ENCODE data around the gene TAS2R60. TPM values are rescaled to one million over a fixed set of nuclear protein-coding genes. Genes with fewer than 3 reads are reported as not detected.
A peak's percentile ranks its signal among the peaks of the same experiment; 100 is the strongest.

The TAS2R60 gene
- total and polyA plus RNA-seq, 2 of the 4 experiments (the other 2 are of a cell fraction), result not detected

DNA sequence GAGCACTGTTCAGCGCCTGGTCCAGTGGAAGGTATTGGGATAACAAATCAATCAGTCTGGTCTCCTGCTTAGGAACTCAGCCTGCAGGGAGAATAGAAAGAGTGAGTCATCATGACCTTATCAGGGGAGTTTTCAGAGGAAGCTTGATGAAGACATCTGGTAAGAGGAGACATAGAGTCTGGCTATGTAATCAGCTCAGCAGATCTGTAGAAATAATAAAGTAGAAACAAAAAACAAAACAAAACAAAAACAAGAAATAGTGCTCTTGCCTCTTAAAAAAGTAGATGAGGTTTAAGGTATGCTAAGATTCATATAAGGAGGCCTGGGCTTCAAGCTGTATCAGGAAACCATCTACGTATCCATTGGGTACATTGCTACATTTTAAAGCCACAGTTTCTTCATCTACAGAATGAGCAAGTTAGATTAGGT lies 48.8 kb downstream of the TAS2R60 start:
- TF ChIP-seq FOS (IDR thresholded peaks at IDR 0.05; ENCODE audit: low read depth, low read length) (peak; percentile 81), SMC3 (IDR thresholded peaks at IDR 0.05; ENCODE audit: low read depth, low read length) (no peak), MAZ (IDR thresholded peaks at IDR 0.05; ENCODE audit: borderline replicate concordance, low read depth, low read length) (no peak), RCOR1 (IDR thresholded peaks at IDR 0.05; ENCODE audit: insufficient replicate concordance, low read length) (no peak), RAD21 (IDR thresholded peaks at IDR 0.05; ENCODE audit: low read length) (no peak), NFE2L2 (IDR thresholded peaks at IDR 0.05; ENCODE audit: low read depth, low read length) (peak; percentile 9; the same call in 1 of the 2 replicates), BHLHE40 (IDR thresholded peaks at IDR 0.05; ENCODE audit: low read depth, low read length) (no peak; the same call in 1 of the 2 replicates), MXI1 (IDR thresholded peaks at IDR 0.05; ENCODE audit: borderline replicate concordance, low read depth, low read length) (no peak), RFX5 (IDR thresholded peaks at IDR 0.05; ENCODE audit: low read depth, low read length) (no peak), CEBPB (IDR thresholded peaks at IDR 0.05; ENCODE audit: low read depth, low read length) (peak; percentile 67; the same call in 1 of the 2 replicates), MAFK (IDR thresholded peaks at IDR 0.05; ENCODE audit: low read depth, low read length) (no peak), CHD1 (IDR thresholded peaks at IDR 0.05; ENCODE audit: low read depth, low read length) (no peak), POLR2A (IDR thresholded peaks at IDR 0.05; ENCODE audit: low read depth, low read length) (no peak)
- TF ChIP-seq, protein P1, sequence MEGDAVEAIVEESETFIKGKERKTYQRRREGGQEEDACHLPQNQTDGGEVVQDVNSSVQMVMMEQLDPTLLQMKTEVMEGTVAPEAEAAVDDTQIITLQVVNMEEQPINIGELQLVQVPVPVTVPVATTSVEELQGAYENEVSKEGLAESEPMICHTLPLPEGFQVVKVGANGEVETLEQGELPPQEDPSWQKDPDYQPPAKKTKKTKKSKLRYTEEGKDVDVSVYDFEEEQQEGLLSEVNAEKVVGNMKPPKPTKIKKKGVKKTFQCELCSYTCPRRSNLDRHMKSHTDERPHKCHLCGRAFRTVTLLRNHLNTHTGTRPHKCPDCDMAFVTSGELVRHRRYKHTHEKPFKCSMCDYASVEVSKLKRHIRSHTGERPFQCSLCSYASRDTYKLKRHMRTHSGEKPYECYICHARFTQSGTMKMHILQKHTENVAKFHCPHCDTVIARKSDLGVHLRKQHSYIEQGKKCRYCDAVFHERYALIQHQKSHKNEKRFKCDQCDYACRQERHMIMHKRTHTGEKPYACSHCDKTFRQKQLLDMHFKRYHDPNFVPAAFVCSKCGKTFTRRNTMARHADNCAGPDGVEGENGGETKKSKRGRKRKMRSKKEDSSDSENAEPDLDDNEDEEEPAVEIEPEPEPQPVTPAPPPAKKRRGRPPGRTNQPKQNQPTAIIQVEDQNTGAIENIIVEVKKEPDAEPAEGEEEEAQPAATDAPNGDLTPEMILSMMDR (conservative IDR thresholded peaks at IDR 0.05; ENCODE audit: low read depth, low read length), result no peak
- TF ChIP-seq, protein P2, sequence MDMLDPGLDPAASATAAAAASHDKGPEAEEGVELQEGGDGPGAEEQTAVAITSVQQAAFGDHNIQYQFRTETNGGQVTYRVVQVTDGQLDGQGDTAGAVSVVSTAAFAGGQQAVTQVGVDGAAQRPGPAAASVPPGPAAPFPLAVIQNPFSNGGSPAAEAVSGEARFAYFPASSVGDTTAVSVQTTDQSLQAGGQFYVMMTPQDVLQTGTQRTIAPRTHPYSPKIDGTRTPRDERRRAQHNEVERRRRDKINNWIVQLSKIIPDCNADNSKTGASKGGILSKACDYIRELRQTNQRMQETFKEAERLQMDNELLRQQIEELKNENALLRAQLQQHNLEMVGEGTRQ (IDR thresholded peaks at IDR 0.05; ENCODE audit: low read depth, low read length), result no peak
- TF ChIP-seq, protein P3, sequence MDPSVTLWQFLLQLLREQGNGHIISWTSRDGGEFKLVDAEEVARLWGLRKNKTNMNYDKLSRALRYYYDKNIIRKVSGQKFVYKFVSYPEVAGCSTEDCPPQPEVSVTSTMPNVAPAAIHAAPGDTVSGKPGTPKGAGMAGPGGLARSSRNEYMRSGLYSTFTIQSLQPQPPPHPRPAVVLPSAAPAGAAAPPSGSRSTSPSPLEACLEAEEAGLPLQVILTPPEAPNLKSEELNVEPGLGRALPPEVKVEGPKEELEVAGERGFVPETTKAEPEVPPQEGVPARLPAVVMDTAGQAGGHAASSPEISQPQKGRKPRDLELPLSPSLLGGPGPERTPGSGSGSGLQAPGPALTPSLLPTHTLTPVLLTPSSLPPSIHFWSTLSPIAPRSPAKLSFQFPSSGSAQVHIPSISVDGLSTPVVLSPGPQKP (IDR thresholded peaks at IDR 0.05; ENCODE audit: borderline replicate concordance, low read depth, low read length), result no peak
- H4K8ac ChIP-seq (ENCODE audit: low read depth in 2 of 2, low read length in 2 of 2), result no peak overlapping the region
- H3K23ac ChIP-seq (ENCODE audit: low read depth, low read length), result no peak overlapping the region
- no peak overlapping the region for H4K5ac ChIP-seq (ENCODE audit: low read depth, low read length)
- H3K27ac ChIP-seq (ENCODE audit: insufficient read depth, low read length), result no peak overlapping the region
- H3K79me1 ChIP-seq (ENCODE audit: low read depth in 1 of 2, low read length in 2 of 2), result no peaks in the 10 kb centered on the region
- H2BK20ac ChIP-seq (ENCODE audit: low read depth, low read length), result no peak overlapping the region
- H3K18ac ChIP-seq (ENCODE audit: low read depth, low read length), result no peak overlapping the region
- no peak overlapping the region for H3K4me3 ChIP-seq (ENCODE audit: insufficient read depth, low read depth, low read length)
- no peak overlapping the region for H2BK5ac ChIP-seq (ENCODE audit: low read depth, low read length, poor library complexity, severe bottlenecking)
- no TSS peak for BruUV-seq (replicated peaks)
- H2BK15ac ChIP-seq (ENCODE audit: low read depth, low read length), result no peak overlapping the region
- no peak overlapping the region for H2AFZ ChIP-seq (replicated peaks; ENCODE audit: low read length, poor library complexity)
- no peak overlapping the region for H3K4ac ChIP-seq (ENCODE audit: low read depth, low read length)
- no peaks in the 10 kb centered on the region for H3K27me3 ChIP-seq (ENCODE audit: control insufficient read depth, insufficient read depth, low read length)
- ChIA-PET POLR2A (ENCODE audit: unreplicated experiment) (no interaction called here), CTCF (no interaction called here)
- peaks cover 5% of the 10 kb centered on the region for H3K4me1 ChIP-seq (ENCODE audit: control insufficient read depth, insufficient read depth, low read length)
- no peak overlapping the region for H2BK120ac ChIP-seq (ENCODE audit: low read depth, low read length)
- H2AK9ac ChIP-seq (replicated peaks; ENCODE audit: low read depth, low read length, poor library complexity), result no peak overlapping the region
- H2AK5ac ChIP-seq (ENCODE audit: low read depth, low read length), result no peak overlapping the region
- no peak overlapping the region for H3K56ac ChIP-seq (ENCODE audit: extremely low read depth, insufficient read depth, low read length)
- in situ Hi-C loops (cut with MboI; ENCODE audit: low sequenced_read_pairs), result no loop called here
- H3K14ac ChIP-seq (replicated peaks; ENCODE audit: low read depth, low read length), result no peak overlapping the region
- H3K9ac ChIP-seq (ENCODE audit: low read depth, low read length), result no peak overlapping the region
- WGBS, 2 experiments (ENCODE audit: extremely low coverage in 2 of 2, insufficient read length in 1 of 2), result no CpG with 5 or more reads among the region's 2 CpGs
- H3K9me1 ChIP-seq (ENCODE audit: insufficient read depth, low read length), result no peaks in the 10 kb centered on the region
- no peaks in the 10 kb centered on the region for H3K36me3 ChIP-seq (ENCODE audit: control insufficient read depth, insufficient read depth, low read length)
- dilution Hi-C loops (cut with HindIII; ENCODE audit: low sequenced_read_pairs, unreplicated experiment), result no loop called here
- DNase-seq (peak; percentile 90), ATAC-seq (ENCODE audit: low read depth) (peak; percentile 67)
- no peaks in the 10 kb centered on the region for H4K20me1 ChIP-seq (ENCODE audit: insufficient read depth, low read length)
- no peaks in the 10 kb centered on the region for H3K9me3 ChIP-seq (ENCODE audit: control insufficient read depth, insufficient read depth, low read length)
- no peak overlapping the region for H3K4me2 ChIP-seq (ENCODE audit: low read depth, low read length)
- intact Hi-C loops (cut with micrococcal nuclease), result loop anchor here (5.0 kb wide), 1 partner anchor 100 kb away; no protein-coding TSS in a partner anchor
- no peak overlapping the region for H4K91ac ChIP-seq (ENCODE audit: insufficient read depth, low read depth, low read length)

Measured in IMR-90 (cell line).